ENCODE data around the gene MAML3.

Gene MAML3

DNA sequence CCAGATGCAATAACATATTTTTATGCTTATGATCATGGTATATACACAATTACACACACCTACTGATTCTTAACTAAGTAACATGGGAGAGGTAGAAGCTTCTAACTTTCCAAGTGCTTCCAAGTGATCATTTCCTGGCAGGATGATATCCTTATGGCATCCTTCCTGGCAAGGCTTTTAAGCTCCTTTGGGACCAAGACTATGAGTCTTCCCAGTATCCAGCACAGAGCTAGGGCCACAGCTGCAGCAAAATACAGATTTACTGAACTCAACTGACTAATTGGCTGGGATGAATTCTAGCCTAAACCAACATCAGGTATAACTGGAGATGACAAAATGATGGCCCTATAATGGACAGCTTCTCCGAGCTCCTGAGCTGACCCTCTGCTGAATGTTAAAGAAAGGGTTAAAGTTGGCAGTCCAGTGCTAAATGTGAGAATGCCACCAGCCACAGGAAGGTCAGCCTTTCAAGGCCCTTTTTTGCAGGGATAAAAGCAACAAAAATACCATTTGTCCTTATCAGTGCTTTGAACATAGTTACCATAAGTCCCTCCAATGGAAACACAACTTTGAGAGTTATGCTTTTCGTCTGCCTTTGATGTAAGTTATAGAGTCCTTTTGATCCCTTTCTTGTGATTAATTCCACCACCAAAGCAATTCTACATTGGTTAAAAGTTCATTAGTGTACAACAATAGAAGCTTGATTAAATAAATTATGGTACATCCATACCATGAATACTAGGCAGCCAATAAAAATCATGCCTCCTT lies 415.0 kb downstream of the MAML3 start:
- DNase-seq = no peak

DNA sequence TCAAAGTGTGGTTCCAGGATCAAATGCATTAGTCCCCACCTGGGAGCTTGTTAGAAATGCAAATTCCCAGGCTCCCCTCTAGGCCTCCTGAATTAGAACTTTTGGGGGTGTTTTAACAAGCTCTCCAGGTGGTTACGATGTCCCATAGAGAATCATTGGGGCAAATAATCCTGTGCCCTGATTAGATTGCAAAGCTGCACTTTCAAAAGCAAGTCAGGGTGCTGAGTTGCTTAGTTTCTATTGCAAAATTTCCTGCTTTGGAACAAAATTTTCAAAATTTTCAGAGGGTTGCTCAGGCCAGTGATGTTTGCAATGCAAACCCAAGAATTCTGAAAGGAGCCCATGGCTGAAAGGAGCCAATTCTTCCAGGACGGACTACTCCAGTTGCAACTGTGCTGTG lies 417.3 kb downstream of the MAML3 start:
- no peak for DNase-seq

DNA sequence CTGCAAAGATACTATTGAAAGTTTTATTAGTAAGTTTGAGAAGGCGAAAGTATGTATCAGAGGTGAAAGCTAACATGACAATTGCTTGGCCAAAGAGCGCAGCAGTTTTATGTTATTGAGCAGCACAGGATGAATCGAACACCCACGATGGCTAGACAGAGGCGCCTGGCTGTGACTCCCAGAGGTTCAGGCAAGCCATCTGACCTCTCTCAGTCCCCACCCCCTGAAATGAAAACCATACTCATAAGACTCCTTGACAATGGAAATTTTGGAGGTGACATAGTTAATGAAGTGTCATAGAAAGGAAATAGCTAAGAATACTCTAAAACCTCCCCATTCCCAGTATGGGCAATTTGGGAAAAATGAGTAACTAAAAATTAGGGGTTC lies 417.7 kb downstream of the MAML3 start:
- no peak for DNase-seq

DNA sequence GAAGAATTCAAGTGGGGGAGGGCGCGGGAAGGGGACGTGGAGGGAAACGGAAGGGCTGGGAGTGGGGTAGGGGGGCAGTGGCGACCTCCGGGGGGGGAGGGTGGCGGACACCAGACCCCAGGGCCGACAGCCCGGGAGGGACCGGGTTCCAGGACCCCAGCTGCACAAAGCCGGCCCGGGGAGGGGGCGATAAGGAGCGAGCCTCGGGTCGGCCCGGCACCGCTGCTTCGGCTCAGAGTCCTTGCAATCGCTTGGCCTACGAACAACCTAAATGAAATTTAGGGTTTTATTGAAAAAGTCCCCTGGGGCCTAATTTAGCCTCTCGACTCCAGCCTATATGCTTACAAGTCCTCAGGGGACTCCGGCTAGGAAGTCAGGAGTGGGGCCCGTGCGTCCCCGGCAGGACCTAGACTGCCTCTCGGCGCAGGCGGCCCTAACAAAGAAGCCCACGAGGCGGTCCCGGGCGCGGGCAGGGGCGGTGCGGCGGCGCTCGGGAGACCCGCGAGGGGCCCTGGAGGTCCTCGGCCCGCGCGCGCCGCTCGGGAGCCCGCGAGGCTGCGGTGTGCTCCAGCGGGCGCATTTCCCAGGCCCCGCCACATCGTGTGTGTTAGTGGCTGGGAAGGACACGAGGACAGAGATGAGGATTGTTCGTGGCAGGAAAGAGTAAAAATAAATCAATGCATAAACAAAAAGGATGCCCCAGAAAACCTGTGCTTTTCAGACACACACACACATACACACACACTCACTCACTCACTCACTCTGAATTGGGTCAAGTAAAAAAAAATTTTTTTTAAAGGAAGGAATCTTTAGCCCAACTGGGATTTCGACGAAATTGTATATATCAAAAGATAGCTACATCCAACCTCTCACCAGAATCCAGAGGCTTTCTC lies 418.4 kb downstream of the MAML3 start:
- DNase-seq = no peak

DNA sequence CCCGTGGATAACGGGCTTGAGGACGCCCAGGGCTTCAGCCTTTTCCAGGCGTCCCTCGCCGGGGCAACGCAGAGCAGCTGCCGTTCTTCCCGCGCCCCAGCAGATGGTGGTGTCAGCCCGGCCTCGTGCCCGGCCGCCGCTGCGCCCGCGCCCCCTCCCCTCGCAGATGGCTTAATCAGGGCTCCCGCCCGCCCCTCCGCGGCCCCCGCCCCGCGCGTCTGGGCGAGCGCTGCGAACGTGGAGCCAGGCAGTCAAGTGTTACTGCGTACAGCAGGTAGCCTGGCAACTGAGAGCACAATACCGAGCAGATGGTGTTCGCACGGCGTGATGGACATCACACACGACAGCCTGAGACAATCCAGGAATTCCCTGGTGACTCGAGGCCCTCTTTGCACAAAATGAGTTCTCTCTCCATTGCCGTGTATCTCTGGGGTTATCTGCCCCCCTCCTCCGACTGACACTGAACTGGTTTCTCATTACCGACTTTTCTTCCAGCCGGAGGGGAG lies 419.1 kb downstream of the MAML3 start:
- DNase-seq = peak; percentile 93

GRCh38 chr4:139734201-139734874 lies 419.6 kb downstream of the MAML3 start:
- peak; percentile 18 for DNase-seq

DNA sequence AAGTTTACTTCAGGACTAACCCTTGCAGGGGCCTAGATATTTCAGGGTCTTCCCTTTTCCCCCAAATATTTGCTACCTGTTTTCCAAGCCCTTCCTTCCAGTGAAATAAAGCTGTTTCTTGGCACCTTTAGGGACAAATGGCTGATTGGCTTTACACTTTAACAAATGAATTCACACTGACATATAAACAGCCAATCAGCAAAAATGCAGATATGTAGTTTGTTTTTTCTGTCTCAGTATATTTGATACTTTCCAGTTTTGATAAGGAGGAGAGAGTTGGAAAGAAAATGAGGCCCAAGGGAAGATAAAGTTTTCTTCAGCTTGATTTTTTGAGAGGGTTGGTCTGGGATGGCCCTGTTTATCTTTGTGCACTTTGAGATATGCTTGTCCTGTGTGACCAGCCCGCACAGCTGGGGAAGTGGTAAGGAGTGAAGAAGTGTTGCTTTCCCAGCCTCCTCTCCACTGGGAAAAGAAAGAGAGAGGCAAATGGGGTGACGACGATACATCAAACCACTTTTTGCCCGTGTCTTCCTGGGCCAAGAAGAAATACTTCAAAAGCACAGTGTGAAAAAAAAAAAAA lies 420.9 kb downstream of the MAML3 start:
- DNase-seq = no peak

DNA sequence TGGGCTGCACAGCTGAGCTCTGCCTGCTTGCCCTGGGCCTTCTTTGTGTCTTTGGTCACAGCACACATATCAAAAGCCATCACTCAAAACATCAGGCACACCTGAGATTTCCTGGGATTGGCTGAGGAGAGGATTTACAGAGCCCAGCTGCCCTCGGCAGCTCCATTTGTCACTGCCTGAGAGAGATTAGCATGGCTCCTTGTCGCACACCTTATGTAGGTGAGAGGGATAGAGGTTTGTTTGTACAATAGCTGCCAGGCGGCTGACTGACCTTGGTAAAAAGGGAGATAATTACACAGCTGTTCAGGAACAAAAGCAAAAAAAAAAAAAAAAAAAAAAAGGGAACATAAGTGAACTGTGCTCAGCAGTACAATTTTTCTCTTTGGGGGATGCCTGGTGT lies 425.1 kb downstream of the MAML3 start:
- peak; percentile 95 for DNase-seq

- DNase-seq = no peak
These were observed 425.8 kb downstream of the MAML3 start for GRCh38 chr4:139728146-139728545.

DNA sequence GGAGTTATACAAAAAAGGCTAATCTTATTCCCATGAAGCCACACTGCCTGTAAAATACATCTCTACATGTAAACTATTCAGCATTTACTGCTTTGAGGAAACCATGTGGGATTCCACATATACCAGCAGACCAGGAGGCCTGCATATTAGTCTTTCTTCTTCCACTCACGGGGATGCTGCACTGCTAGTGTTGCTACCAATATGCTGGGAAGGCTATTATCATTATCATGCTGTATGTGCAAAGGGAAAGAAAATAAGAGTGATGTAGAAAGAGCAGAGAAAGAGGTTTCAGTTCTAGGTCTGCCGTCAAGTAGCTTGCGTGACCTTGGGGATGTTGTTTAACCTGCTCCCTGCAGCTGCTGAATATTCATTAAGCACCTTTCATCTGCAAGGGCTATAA lies 427.4 kb downstream of the MAML3 start:
- DNase-seq = no peak

DNA sequence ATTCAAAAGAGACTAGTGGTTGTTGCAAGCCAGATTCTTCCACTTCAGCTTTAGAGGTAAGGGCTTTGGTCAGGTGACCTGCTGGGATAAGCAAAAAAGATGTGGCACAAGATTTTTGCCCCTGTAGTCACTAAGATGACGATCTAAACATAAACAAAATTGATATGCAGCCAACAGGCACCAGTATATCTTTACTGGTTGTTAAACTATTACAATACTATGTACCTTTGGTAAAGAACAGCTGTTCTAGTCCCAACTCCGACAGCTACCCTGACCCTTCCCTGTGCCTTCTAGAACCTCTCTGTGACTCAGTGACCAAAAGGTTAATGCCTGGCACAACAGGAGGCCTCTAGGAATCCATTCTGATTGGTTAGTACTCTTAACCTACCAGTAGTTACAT lies 428.7 kb downstream of the MAML3 start:
- DNase-seq = no peak

DNA sequence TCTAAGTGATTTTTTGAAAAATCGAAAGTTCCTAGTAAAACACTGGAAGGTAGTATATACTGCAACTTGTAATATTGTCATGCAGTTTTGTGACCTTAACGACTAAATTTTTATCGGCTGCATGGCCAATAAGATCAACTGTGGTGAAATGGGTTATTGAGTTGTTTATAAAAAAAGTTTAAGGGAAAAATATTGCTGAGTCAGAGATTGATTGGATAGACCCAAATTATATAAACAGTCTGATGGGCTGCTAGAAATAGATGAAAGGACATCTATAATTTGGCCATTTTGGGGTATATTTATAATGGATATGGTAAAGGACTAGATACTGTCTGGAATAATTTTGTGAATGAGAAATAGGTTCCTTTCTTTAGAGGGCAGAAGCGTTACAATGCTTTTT lies 432.2 kb downstream of the MAML3 start:
- DNase-seq = no peak

DNA sequence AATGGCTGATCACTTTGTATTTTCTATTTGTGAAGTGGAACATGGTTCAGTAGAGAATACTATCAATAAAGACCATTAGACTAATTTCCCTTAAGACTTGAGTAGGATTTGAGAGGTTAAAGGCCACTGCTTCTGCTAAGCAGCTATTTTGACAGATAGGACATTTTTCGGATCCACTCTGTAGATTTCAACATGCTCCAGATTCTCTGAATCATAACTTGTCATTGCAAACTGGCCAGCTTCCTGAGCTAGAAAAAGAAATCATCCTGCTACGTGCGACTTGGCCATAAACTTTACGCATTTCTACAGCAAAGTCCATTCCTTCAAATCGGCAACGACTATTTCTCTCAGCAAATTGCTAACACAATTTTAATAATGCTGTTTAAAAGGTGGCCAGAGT lies 433.2 kb downstream of the MAML3 start:
- no peak for DNase-seq

- no peak for DNase-seq
These were observed 434.4 kb downstream of the MAML3 start for GRCh38 chr4:139719381-139720101.

DNA sequence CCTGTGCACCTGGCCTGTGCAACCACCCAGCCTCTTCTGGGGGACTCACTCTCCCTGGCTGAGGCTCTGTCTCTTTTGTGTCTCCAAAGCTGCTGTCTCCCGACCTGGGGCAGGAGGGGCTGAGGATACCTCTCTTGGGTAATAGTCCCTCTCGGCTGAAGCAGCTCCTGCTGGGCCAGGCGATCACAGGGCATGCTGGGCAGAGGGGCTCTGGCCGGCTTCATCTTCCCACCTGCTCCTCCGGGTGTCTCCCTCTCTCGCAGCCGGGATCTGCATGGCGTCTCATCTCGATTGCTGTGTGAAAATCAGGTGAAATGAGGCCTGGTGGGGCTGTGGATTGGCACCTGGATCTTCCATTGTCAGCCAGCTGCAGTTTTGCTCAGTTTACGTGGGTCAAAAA lies 435.2 kb downstream of the MAML3 start:
- no peak for DNase-seq

DNA sequence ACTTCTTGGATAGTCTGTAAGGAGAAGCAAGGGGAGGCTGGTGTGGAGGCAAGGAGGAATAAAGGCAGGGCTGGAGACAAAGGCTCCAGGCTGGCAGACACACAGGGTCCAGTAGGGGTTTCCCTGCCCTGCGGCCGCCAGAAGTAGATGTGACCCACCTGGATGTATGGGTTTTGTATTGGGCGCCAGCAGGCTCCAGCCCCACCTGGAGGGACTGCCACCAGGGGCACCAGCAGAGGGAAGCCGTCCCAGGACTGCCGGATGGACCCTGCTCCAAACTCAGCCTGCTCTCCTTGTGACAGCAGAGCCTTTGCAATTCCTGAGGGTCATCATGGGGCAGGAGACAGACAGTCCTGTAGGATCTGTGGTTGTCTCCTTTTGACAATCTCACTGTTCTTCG lies 435.6 kb downstream of the MAML3 start:
- no peak for DNase-seq

DNA sequence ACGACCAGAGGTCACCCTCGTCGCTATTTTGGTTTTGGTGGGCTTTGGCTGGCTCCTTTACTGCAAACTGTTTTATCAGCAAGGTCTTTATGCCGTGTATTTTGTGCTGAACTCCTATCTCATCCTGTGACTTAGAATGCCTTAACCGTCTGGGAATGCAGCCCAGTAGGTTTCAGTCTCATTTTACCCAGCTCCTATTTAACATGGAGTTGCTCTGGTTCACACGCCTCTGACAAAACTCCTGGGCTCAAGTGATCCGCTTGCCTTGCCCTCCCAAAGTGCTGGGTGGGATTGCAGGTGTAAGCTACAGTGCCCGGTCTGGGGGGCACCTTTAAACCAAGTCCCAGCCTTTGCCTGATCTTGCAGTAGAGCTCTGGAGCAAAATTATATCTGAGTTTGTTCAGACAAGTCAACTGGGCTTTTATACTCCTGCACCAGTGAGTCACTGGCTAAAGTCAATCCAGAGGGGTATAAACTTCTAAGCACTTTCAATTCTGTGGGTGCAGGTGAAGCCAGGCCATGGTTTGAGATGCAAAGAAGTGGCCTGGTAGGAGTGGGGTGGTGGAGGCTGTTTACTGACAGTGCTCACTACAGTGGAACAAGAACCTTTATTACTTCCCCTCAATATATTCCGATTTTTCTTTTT lies 438.1 kb downstream of the MAML3 start:
- DNase-seq = no peak

DNA sequence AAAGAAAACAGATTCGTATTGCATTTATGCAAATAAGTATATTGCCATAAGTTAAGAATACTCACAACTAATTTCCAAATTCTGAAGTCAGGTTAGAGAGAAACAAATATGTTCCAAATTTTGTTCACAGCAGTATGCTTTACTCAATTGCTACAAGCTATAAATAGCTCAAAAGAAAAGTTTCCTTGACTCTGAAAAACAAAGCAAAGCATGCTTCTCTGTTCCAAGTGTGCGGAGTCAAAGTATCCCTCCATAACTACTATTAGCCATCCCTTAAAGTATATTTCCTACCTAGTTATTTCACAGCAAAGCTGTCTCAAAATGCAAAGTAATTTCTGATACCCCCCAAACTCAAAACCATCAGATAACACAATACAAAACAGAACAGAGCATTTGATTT lies 441.1 kb downstream of the MAML3 start:
- DNase-seq = no peak

DNA sequence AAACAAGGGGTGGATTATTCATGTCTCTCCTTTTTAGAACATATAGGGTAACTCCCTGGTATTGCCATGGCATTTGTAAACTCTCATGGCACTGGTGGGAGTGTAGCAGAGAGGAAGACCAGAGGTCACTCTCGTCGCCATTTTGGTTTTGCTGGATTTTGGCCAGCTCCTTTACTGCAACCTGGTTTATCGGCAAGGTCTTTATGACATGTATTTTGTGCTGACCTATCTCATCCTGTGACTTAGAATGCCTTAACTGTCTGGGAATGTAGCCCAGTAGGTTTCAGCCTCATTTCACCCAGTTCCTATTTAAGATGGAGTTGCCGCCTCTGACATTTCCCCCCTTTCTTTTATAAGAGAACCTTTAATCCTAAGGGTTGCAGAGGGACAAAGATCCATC lies 442.5 kb downstream of the MAML3 start:
- DNase-seq = no peak

DNA sequence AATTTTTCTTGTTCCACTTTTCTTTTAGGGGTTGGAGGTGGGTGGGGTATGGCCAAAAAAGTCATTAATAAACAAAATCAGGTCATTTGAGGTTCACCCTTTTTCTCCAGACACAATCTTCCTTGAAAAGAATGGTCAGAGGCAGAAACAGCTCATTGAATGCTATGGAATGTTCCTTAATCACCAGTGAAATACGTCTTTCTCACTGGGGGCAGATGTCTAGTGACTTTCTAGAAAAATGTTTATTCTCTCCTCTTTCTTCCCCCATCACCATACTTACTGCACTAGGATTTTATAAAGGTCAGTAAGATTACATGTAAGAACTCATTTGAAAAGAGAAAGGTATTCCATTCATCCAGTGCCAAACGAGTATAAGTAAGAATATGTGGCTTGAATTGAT lies 443.9 kb downstream of the MAML3 start:
- DNase-seq = no peak

GRCh38 chr4:139709660-139710059 lies 444.3 kb downstream of the MAML3 start:
- DNase-seq = peak; percentile 39

DNA sequence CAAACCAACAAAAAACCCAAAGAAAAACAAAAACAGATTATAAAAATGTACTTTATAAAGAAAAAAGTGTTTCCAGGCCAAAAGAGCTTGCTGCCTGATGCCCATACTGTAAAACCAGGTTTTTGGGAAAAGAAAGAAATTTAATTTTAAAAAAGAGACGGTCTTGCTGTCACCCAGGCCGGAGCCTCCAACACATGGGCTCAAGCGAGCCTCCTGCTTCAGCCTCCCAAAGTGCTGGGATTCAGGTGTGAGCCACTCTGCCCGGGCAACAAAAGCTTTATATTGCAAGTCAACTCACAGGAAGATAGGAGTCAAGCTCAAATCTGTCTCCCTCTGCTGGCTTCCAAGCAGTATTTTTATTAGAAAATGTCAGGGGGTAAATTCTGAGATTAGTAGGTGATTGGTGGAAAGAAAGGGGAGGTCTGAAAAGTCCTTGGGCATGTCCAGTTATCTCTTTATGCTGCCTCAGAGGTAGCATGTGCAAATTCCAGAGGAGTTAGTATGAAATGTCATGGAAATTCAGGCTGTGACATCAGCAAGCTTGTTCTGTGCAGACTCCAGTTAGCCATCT lies 449.0 kb downstream of the MAML3 start:
- DNase-seq = peak; percentile 4

Data from NCI-H146 (cell line).